Ramos (cell line): ENCODE measurements around the gene MEI4.
"Not testable (repeated sequence)": the region's sequence is repeated elsewhere in the genome, so short reads cannot be mapped to it uniquely, and the experiment has no call there.

ENCODE experiments used
- in situ Hi-C: fragments of 300-500 bp; cut with MboI; formaldehyde crosslinking; loops from one replicate; pipeline ENCODE4 v1.14.3; 2022; ENCODE audit warnings: low sequenced_read_pairs; ENCODE audit not compliant: unreplicated experiment

The MEI4 gene

GRCh38 chr6:77796824-77797809, 144.3 kb downstream of the MEI4 start:
- in situ Hi-C loops: no loop called here

GRCh38 chr6:77812304-77812703, 159.5 kb downstream of the MEI4 start:
- in situ Hi-C loops: no loop called here

GRCh38 chr6:77813090-77813489, 160.3 kb downstream of the MEI4 start:
- in situ Hi-C loops: no loop called here

GRCh38 chr6:77814119-77814518, 161.3 kb downstream of the MEI4 start:
- in situ Hi-C loops: no loop called here

GRCh38 chr6:77815531-77815930, 162.7 kb downstream of the MEI4 start:
- in situ Hi-C loops: no loop called here

- in situ Hi-C loops: no loop called here
Observed at GRCh38 chr6:77816766-77817270, 164.0 kb downstream of the MEI4 start.

- in situ Hi-C loops: no loop called here
Observed at GRCh38 chr6:77822265-77822664, 169.4 kb downstream of the MEI4 start.

- in situ Hi-C loops: no loop called here
Observed at GRCh38 chr6:77825204-77825603, 172.4 kb downstream of the MEI4 start.

GRCh38 chr6:77829736-77830135, 176.9 kb downstream of the MEI4 start:
- in situ Hi-C loops: no loop called here

- in situ Hi-C loops: not testable (repeated sequence)
Observed at GRCh38 chr6:77833749-77834148, 180.9 kb downstream of the MEI4 start.

GRCh38 chr6:77834591-77834996, 181.8 kb downstream of the MEI4 start:
- in situ Hi-C loops: no loop called here

GRCh38 chr6:77837034-77837784, 184.4 kb downstream of the MEI4 start:
- in situ Hi-C loops: no loop called here

GRCh38 chr6:77839292-77839691, 186.5 kb downstream of the MEI4 start:
- in situ Hi-C loops: no loop called here

GRCh38 chr6:77844822-77845221, 192.0 kb downstream of the MEI4 start:
- in situ Hi-C loops: no loop called here

GRCh38 chr6:77853401-77853800, 200.6 kb downstream of the MEI4 start:
- in situ Hi-C loops: no loop called here

- in situ Hi-C loops: no loop called here
Observed at GRCh38 chr6:77856391-77856790, 203.6 kb downstream of the MEI4 start.

GRCh38 chr6:77857421-77857820, 204.6 kb downstream of the MEI4 start:
- in situ Hi-C loops: no loop called here

GRCh38 chr6:77876300-77876699, 223.5 kb downstream of the MEI4 start:
- in situ Hi-C loops: no loop called here

- in situ Hi-C loops: no loop called here
Observed at GRCh38 chr6:77879527-77879926, 226.7 kb downstream of the MEI4 start.

GRCh38 chr6:77880501-77880900, 227.7 kb downstream of the MEI4 start:
- in situ Hi-C loops: no loop called here

- in situ Hi-C loops: no loop called here
Observed at GRCh38 chr6:77883851-77884250, 231.0 kb downstream of the MEI4 start.
